Neural progenitor cell (in vitro differentiated cells): ENCODE measurements around the gene ME2.

Source experiments
- EZH2 ChIP-seq: fragments of 200-600 bp; sonication (generic); IDR thresholded peaks from 2 replicates; pipeline ENCODE4 v1.6.1; 2017; ENCODE audit warnings: antibody characterized with exemption, mild to moderate bottlenecking, moderate library complexity
- EZH2phosphoT487 ChIP-seq: fragments of 200-600 bp; sonication (generic); IDR thresholded peaks from 2 replicates; pipeline ENCODE4 v1.6.1; 2017; ENCODE audit warnings: antibody characterized with exemption
- TF ChIP-seq, protein P1 (sequence below): fragments of 200-600 bp; sonication (generic); IDR thresholded peaks from 2 replicates; pipeline ENCODE4 v1.5.1; 2017; ENCODE audit warnings: antibody characterized with exemption, mild to moderate bottlenecking

DNA sequence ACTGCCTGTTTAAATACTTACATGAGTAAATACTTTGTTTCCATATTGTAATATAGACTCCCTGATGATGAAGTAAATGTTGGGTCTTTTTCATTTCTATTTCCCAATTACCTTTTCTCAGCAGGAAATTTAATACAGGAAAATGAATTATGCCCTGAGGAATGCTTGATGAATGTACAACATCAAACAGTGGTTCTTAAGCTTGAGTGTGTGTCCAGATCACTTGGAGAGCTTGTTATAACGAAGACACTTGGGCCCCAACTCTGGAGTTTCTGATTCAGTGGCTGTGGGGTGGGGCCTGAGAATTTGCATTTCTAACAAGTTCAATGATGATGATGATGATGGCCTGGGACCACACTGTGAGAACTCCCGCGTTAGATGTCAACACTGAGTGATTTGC, 7.1 kb upstream of the ME2 start:
- TF ChIP-seq, protein P1, sequence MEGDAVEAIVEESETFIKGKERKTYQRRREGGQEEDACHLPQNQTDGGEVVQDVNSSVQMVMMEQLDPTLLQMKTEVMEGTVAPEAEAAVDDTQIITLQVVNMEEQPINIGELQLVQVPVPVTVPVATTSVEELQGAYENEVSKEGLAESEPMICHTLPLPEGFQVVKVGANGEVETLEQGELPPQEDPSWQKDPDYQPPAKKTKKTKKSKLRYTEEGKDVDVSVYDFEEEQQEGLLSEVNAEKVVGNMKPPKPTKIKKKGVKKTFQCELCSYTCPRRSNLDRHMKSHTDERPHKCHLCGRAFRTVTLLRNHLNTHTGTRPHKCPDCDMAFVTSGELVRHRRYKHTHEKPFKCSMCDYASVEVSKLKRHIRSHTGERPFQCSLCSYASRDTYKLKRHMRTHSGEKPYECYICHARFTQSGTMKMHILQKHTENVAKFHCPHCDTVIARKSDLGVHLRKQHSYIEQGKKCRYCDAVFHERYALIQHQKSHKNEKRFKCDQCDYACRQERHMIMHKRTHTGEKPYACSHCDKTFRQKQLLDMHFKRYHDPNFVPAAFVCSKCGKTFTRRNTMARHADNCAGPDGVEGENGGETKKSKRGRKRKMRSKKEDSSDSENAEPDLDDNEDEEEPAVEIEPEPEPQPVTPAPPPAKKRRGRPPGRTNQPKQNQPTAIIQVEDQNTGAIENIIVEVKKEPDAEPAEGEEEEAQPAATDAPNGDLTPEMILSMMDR = no peak
- TF ChIP-seq EZH2 (no peak), EZH2phosphoT487 (no peak)
